HCT116 (cell line): Measurements from ENCODE around the gene ACER3. TPM values are rescaled to one million over a fixed set of nuclear protein-coding genes. Genes with fewer than 3 reads are reported as not detected.

ENCODE experiments used
- ATAC-seq: fragments of 200-7000 bp; cut with Tn5 transposase; 2 replicates; pipeline ENCODE4 v1.9.1; 2020; ENCODE audit warnings: mild to moderate bottlenecking, moderate library complexity
- BruUV-seq: library from RNA; stranded (reverse); fragments of 400-500 nt; replicated peaks from 2 replicates; lab custom pipeline; 2021; lab: Mats Ljungman, UMichigan
- CTCF ChIA-PET: fragments of 300-600 bp; sonication (Branson Sonifier 250); formaldehyde crosslinking; loops from one replicate; lab custom pipeline; 2021; ENCODE audit warnings: antibody characterized with exemption; lab: Charles Lee
- POLR2A ChIA-PET: fragments of 300-600, 350-600 bp; sonication (Branson Sonifier 250); formaldehyde crosslinking; loops from one replicate; lab custom pipeline; 2021; ENCODE audit warnings: antibody characterized with exemption; lab: Charles Lee
- RAD21 ChIA-PET, 2 experiments: fragments of 300-600 bp; sonication (Branson Sonifier 250); formaldehyde crosslinking; loops; one replicate each; lab custom pipeline; 2023; ENCODE audit warnings: low total read pairs in 2 of 2; ENCODE audit not compliant: uncharacterized antibody in 2 of 2, unreplicated experiment in 2 of 2, low non-redundant PET in 1 of 2; lab: Charles Lee
- DNase-seq: peaks from one replicate; pipeline ENCODE4 v3.0.0-alpha.2; 2010; ENCODE audit warnings: low read depth, low spot score
- H2AFZ ChIP-seq: fragments of 200-600 bp; shearing (Covaris generic), sonication (generic); 2 replicates; pipeline ENCODE4 v1.6.1; 2017; ENCODE audit warnings: low read depth, mixed run types, mixed read lengths, antibody characterized with exemption, low read length; ENCODE audit not compliant: poor library complexity, severe bottlenecking
- H3K27ac ChIP-seq: 2 replicates; pipeline ENCODE4 v1.5.1; 2012; ENCODE audit warnings: low read depth, low read length
- H3K27me3 ChIP-seq: fragments of 200-600 bp; sonication (generic); 2 replicates; pipeline ENCODE4 v1.6.1; 2016; ENCODE audit warnings: mixed run types, low read length, mixed read lengths; ENCODE audit not compliant: insufficient read depth
- H3K36me3 ChIP-seq, 2 experiments: fragments of 200-500 bp in 1 of 2; fragments of 200-600 bp in 1 of 2; sonication (Bioruptor generic) in 1 of 2; sonication (generic) in 1 of 2; 2 replicates each; pipeline versions ENCODE4 v1.5.1 to v1.6.1; 2014 to 2016; ENCODE audit warnings: low read length in 2 of 2, inconsistent platforms in 1 of 2, mixed read lengths in 1 of 2, mixed run types in 1 of 2; ENCODE audit not compliant: insufficient read depth in 2 of 2, control insufficient read depth in 1 of 2
- H3K4me1 ChIP-seq, 2 experiments: fragments of 200-600 bp in 1 of 2; sonication (generic) in 1 of 2; 2 replicates each; pipeline versions ENCODE4 v1.5.1 to v1.6.1; 2012 to 2017; ENCODE audit warnings: low read length in 2 of 2, inconsistent platforms in 1 of 2, mild to moderate bottlenecking in 1 of 2, mixed read lengths in 1 of 2, mixed run types in 1 of 2, moderate library complexity in 1 of 2; ENCODE audit not compliant: insufficient read depth in 2 of 2, control insufficient read depth in 1 of 2
- H3K4me2 ChIP-seq: fragments of 200-600 bp; sonication (generic); 2 replicates; pipeline ENCODE4 v1.6.1; 2017; ENCODE audit warnings: mixed run types, low read length, mixed read lengths
- H3K4me3 ChIP-seq, 2 experiments: fragments of 200-600 bp in 1 of 2; sonication (generic) in 1 of 2; replicated peaks in 1 of 2; 2 replicates each; pipeline ENCODE4 v1.5.1; 2011 to 2016; ENCODE audit warnings: low read length in 2 of 2, control low read depth in 1 of 2, low read depth in 1 of 2, mild to moderate bottlenecking in 1 of 2, mixed read lengths in 1 of 2, mixed run types in 1 of 2
- H3K79me2 ChIP-seq: fragments of 200-600 bp; sonication (generic); 2 replicates; pipeline ENCODE4 v1.6.1; 2017; ENCODE audit warnings: mild to moderate bottlenecking, mixed run types, low read length, moderate library complexity, mixed read lengths; ENCODE audit not compliant: insufficient read depth
- H3K9ac ChIP-seq: fragments of 200-600 bp; sonication (generic); 2 replicates; pipeline ENCODE4 v1.6.1; 2016; ENCODE audit warnings: low read length, mixed read lengths
- H3K9me2 ChIP-seq: fragments of 200-600 bp; sonication (generic), shearing (Covaris generic); 2 replicates; pipeline ENCODE4 v1.6.1; 2017; ENCODE audit warnings: mixed run types, mild to moderate bottlenecking, moderate library complexity; ENCODE audit not compliant: insufficient read depth
- H3K9me3 ChIP-seq, 2 experiments: fragments of 200-500 bp in 1 of 2; fragments of 200-600 bp in 1 of 2; sonication (Bioruptor generic) in 1 of 2; sonication (generic) in 1 of 2; 2 replicates each; pipeline ENCODE4 v1.6.1; 2014 to 2017; ENCODE audit warnings: low read length in 2 of 2, mixed read lengths in 2 of 2, inconsistent platforms in 1 of 2, low read depth in 1 of 2, mild to moderate bottlenecking in 1 of 2, mixed run types in 1 of 2, moderate library complexity in 1 of 2; ENCODE audit not compliant: control insufficient read depth in 1 of 2, insufficient read depth in 1 of 2
- H4K20me1 ChIP-seq: fragments of 200-600 bp; sonication (generic), shearing (Covaris generic); 2 replicates; pipeline ENCODE4 v1.6.1; 2017; ENCODE audit warnings: mixed run types, mild to moderate bottlenecking, moderate library complexity; ENCODE audit not compliant: insufficient read depth
- ELF1 ChIP-seq: IDR thresholded peaks from 2 replicates; pipeline ENCODE4 v1.6.1; 2012; ENCODE audit warnings: low read depth, borderline replicate concordance
- JUND ChIP-seq: IDR thresholded peaks from 2 replicates; pipeline ENCODE4 v1.6.1; 2012
- POLR2AphosphoS5 ChIP-seq: IDR thresholded peaks from 2 replicates; pipeline ENCODE4 v1.6.1; 2011; ENCODE audit warnings: mild to moderate bottlenecking, low read depth, low read length, moderate library complexity
- SIN3A ChIP-seq: IDR thresholded peaks from 2 replicates; pipeline ENCODE4 v1.6.1; 2012; ENCODE audit warnings: low read depth
- SRF ChIP-seq: IDR thresholded peaks from 2 replicates; pipeline ENCODE4 v1.6.1; 2012; ENCODE audit warnings: low read depth
- YY1 ChIP-seq: IDR thresholded peaks from 2 replicates; pipeline ENCODE4 v1.6.1; 2011; ENCODE audit warnings: low read length, low read depth, moderate library complexity, mild to moderate bottlenecking; ENCODE audit not compliant: insufficient replicate concordance; ENCODE audit errors: extremely low read depth
- ZNF274 ChIP-seq: fragments of 200-500 bp; sonication (Bioruptor generic); IDR thresholded peaks from 2 replicates; pipeline ENCODE4 v1.6.1; 2014; ENCODE audit warnings: mild to moderate bottlenecking, low read depth, low read length, inconsistent platforms
- intact Hi-C: fragments of 100-400 bp; cut with micrococcal nuclease; formaldehyde crosslinking; loops from 2 replicates; pipeline ENCODE4 v1.10.0; 2022
- total RNA-seq: library from RNA; stranded (reverse); gene quantifications from one replicate; pipeline ENCODE4 v1.2.1, GENCODE V29; 2021; ENCODE audit not compliant: unreplicated experiment
- TF ChIP-seq, protein P1 (sequence below), 3 experiments: fragments of 200-600 bp in 1 of 3; sonication (generic) in 1 of 3; IDR thresholded peaks in 2 of 3; conservative IDR thresholded peaks in 1 of 3; 2 replicates each; pipeline ENCODE4 v1.5.1; 2012 to 2017; ENCODE audit warnings: low read depth in 2 of 3, low read length in 2 of 3, antibody characterized with exemption in 1 of 3, borderline replicate concordance in 1 of 3, control low read depth in 1 of 3, mild to moderate bottlenecking in 1 of 3, mixed read lengths in 1 of 3, mixed run types in 1 of 3, moderate library complexity in 1 of 3; ENCODE audit not compliant: insufficient read depth in 1 of 3
- TF ChIP-seq, protein P2 (sequence below): IDR thresholded peaks from 2 replicates; pipeline ENCODE4 v1.6.1; 2012; ENCODE audit warnings: low read depth
- TF ChIP-seq, protein P3 (sequence below): IDR thresholded peaks from 2 replicates; pipeline ENCODE4 v1.6.1; 2012

The ACER3 gene
- total RNA-seq, 1 experiment from 2014 or later, result 19.1 TPM

DNA sequence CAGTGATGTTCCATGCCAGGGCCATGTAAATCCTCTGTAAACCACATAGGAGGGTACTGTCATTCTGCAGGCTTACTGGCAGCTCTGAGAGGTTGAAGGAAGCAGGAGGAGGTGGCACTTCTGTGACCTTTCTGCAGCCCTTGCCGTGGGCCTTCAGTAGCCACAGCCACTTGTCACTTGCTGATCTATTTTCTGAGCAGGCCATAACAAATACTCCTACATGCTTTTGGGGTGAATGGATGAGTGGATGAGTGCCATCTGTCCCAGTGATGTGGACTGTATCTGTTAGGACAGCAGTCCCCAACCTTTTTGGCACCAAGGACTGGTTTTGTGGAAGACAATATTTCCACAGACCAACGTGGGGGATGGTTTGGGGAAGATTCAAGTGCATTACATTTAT lies 183.6 kb downstream of the ACER3 start:
- H3K36me3 ChIP-seq, result no peaks in the 10 kb centered on the region
- H3K9me3 ChIP-seq, result no peaks in the 10 kb centered on the region
- no peak overlapping the region for H3K4me2 ChIP-seq
- H3K27ac ChIP-seq, result no peak overlapping the region
- ChIA-PET CTCF (interaction anchor here (1.1 to 4.4 kb wide), 4 partner anchors 47 to 310 kb away, joined by 3 to 69 read pairs (median 10); no protein-coding TSS in a partner anchor), RAD21 (interaction anchor here in 1 of 2 experiments (1.7 kb wide), 1 partner anchor 124 kb away, joined by 11 read pairs; no protein-coding TSS in a partner anchor)
- DNase-seq (no peak), ATAC-seq (no peak)
- no peak overlapping the region for H3K4me3 ChIP-seq
- no TSS peak for BruUV-seq
- H3K79me2 ChIP-seq, result no peaks in the 10 kb centered on the region
- no peaks in the 10 kb centered on the region for H3K27me3 ChIP-seq
- peaks cover 2 to 20% of the 10 kb centered on the region in 2 experiments; a peak in 3 of 4 replicates for H3K4me1 ChIP-seq
- TF ChIP-seq JUND, result no peak
- TF ChIP-seq, protein P1, sequence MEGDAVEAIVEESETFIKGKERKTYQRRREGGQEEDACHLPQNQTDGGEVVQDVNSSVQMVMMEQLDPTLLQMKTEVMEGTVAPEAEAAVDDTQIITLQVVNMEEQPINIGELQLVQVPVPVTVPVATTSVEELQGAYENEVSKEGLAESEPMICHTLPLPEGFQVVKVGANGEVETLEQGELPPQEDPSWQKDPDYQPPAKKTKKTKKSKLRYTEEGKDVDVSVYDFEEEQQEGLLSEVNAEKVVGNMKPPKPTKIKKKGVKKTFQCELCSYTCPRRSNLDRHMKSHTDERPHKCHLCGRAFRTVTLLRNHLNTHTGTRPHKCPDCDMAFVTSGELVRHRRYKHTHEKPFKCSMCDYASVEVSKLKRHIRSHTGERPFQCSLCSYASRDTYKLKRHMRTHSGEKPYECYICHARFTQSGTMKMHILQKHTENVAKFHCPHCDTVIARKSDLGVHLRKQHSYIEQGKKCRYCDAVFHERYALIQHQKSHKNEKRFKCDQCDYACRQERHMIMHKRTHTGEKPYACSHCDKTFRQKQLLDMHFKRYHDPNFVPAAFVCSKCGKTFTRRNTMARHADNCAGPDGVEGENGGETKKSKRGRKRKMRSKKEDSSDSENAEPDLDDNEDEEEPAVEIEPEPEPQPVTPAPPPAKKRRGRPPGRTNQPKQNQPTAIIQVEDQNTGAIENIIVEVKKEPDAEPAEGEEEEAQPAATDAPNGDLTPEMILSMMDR (IDR thresholded peaks at IDR 0.05 in 2 of 3, conservative IDR thresholded peaks at IDR 0.05 in 1 of 3; ENCODE audit: borderline replicate concordance in 1 of 3, insufficient read depth in 1 of 3, low read depth in 2 of 3, low read length in 2 of 3), result no peak
- TF ChIP-seq, protein P2, sequence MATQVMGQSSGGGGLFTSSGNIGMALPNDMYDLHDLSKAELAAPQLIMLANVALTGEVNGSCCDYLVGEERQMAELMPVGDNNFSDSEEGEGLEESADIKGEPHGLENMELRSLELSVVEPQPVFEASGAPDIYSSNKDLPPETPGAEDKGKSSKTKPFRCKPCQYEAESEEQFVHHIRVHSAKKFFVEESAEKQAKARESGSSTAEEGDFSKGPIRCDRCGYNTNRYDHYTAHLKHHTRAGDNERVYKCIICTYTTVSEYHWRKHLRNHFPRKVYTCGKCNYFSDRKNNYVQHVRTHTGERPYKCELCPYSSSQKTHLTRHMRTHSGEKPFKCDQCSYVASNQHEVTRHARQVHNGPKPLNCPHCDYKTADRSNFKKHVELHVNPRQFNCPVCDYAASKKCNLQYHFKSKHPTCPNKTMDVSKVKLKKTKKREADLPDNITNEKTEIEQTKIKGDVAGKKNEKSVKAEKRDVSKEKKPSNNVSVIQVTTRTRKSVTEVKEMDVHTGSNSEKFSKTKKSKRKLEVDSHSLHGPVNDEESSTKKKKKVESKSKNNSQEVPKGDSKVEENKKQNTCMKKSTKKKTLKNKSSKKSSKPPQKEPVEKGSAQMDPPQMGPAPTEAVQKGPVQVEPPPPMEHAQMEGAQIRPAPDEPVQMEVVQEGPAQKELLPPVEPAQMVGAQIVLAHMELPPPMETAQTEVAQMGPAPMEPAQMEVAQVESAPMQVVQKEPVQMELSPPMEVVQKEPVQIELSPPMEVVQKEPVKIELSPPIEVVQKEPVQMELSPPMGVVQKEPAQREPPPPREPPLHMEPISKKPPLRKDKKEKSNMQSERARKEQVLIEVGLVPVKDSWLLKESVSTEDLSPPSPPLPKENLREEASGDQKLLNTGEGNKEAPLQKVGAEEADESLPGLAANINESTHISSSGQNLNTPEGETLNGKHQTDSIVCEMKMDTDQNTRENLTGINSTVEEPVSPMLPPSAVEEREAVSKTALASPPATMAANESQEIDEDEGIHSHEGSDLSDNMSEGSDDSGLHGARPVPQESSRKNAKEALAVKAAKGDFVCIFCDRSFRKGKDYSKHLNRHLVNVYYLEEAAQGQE, result no peak
- TF ChIP-seq SRF, result no peak
- TF ChIP-seq SIN3A, result no peak
- TF ChIP-seq ZNF274, result no peak
- no peak for TF ChIP-seq YY1
- no peak for TF ChIP-seq POLR2AphosphoS5
- no peak for TF ChIP-seq ELF1
- TF ChIP-seq, protein P3, sequence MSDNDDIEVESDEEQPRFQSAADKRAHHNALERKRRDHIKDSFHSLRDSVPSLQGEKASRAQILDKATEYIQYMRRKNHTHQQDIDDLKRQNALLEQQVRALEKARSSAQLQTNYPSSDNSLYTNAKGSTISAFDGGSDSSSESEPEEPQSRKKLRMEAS, result no peak
- TF ChIP-seq, all 23 proteins: peak for 0
- Histone ChIP-seq H4K20me1 (no peaks in the 10 kb centered on the region), H3K9me2 (no peaks in the 10 kb centered on the region), H2AFZ (no peak overlapping the region), H3K9ac (no peak overlapping the region)
- POLR2A ChIA-PET, result no interaction called here
- intact Hi-C loops, result no loop called here
